ENCODE measurements around the gene FBN3.
"Not testable (repeated sequence)": the region's sequence is repeated elsewhere in the genome, so short reads cannot be mapped to it uniquely, and the experiment has no call there.

Gene FBN3

DNA sequence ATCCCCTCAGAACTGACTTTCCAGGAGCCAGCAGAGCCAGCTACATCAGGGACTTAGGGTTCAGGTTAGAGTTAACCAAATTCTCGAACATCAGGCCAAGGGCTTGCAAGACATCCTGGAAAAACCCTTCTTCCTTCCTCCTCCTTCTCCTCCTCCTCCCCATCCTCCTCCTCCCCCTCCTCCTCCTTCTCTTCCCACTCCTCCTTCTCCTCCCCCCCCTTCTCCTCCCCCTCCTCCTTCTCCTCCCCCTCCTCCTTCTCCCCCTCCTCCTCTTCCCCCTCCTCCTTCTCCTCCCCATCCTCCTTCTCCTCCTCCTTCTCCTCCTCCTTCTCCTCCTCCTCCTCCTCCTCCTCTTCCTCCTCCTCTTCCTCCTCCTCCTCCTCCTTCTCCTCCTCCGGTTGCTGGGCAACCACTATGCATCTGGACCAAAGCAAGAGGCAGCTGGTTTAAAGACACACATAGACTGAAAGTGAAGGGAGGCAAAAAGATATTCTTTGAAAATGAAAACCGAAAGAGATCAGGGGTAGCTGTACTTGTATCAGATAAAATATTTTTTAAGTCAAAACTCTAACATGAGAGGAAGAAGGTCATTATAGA lies 102.7 kb downstream of the FBN3 start:
- no peak for DNase-seq

DNA sequence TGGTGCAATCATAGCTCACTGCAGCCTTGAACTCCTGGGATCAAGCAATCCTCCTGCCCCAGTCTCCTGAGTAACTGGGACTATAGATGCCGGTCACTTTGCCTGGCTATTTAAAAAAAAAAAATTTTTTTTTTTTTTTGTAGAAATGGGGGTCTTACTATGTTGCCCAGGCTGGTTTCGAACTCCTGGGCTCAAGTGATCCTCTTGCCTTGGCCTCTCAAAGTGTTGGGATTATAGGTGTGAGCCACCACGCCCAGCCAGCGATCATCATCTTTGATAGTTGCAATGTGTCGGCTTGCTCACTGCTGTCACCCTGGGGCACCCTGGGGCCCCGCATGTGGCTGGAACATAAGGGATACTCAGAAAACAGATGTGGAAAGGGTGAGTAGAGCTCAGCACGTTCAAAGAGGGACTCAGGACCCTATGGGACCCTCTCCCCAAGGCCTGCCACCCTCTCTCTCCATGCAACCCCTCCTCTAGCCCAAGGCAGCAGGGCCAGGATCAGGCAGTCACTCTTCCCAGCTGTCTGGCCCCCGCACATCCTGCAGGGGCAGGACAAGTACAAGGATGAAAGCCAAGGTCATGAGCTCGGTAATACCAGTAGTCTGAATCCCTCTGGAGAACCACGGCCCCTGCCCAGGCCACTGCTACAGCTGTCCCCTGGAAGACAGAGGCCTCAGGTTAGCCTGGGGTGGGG lies 103.4 kb downstream of the FBN3 start:
- no peak for DNase-seq

DNA sequence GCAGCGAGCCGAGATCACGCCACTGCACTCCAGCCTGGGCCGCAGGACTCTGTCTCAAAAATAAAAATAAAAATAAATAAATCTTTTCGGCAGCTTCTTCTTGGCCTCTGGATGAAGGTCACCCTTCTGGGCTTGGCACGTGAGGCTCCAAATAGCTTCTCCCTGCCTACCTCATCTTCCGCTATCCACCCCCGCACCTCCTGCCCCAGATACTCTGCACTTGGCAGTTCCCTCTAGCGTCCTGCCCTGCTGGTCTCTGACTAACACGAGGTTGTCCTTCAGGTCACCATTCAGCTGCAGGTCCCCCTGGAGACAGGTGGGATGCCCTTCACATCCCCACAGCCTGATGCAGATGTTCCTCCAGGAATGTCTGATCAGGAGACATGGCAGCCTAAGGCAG lies 105.4 kb downstream of the FBN3 start:
- DNase-seq, result no peak

DNA sequence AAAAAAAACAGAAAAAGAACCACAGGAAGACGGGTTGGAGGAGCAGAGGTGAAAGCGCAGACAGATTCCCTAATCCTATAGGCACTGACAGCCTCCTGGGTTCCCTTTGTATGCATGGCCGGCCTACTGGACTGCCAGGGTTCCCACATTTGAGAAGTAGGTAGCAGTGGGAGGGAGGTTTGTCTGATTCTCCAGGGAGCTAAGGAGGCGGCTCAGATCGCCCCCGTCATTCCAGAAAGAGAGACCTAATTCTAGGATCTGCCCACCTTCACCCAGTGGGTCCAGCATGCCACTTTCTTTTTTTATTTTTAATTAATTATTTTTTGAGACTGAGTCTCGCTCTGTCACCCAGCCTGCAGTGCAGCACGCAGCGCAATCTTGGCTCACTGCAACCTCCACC lies 106.5 kb downstream of the FBN3 start:
- DNase-seq, result no peak

DNA sequence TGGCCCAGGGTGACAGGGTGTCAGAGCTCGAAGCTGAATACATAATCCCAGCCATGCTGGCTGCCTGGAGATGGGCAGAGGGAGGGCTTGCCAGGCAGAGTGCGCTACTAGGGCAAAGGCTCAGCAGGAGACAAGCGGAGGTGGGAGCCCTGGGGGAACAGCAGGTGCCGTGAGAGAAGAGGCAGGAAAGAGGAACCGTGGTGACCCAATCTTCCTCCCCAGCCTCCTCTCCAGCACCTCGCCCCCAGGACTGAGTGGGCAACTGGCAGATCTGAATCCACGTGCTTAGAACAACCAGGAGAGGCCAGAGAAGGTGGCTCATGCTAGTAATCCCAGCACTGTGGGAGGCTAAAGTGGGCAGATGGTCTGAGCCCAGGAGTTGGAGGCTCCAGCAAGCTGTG lies 107.9 kb downstream of the FBN3 start:
- DNase-seq, result no peak

DNA sequence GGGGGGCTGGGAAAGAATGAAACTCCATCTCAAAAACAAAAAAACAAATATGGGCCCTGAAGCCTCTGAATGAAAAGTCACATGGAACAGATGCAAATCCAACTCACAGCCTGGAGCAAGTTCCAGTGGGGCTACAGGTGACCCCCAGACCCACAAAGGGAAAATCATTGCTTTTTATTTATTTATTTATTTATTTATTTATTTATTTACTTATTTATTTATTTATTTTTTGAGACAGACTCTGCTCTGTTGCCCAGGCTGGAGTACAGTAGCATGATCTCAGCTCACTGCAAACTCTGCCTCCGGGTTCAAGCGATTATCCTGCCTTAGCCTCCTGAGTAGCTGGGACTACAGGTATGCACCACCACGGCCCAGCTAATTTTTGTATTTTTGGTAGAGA lies 110.2 kb downstream of the FBN3 start:
- DNase-seq, result no peak

DNA sequence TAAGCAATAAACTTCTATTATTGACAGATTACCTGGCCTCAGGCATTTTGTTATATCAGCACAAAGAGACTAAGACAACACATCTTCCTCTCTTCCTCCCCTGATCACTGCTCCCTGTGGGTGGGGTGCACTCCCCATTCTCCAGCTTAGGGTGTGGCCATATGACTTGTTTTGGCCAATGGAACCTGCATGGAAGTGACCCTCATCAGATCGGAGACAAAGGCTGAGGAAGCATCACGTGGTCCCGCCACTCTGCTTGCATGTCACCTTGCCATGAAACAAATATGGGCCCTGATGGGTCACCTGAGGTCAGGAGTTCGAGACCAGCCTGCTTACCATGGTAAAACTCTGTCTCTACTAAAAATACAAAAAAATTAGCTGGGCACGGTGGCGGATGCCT lies 110.6 kb downstream of the FBN3 start:
- DNase-seq, result no peak

DNA sequence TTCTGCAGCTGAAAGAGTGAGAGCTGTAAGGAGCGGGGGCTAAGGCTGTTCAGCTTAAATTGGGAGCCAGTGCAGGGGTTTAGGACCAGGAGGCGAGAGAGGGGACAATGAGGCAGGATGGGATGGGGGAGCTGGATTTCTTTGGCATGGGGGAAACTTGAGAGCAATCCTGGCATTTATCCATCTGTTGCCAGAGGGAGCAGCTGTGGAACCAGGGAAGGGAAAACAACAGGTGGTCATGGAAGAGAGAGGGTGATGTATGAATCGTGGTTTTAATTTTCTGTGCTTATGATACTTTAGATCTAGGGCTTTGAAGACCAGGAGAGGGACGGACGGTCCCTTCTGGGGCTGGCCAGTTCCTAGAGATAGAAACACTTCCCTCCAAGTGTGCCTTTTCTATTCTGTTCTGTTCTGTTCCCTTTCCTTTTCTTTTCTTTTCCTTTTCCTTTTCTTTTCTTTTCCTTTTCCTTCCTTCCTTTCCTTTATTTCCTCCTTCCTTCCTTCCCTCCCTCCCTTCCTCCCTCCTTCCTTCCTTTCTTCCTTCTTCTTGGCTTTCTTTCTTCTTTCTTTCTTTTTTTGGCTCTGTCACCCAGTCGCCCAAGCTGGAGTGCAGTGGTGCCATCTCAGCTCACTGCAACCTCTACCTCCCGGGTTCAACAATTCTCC lies 112.8 kb downstream of the FBN3 start:
- no peak for DNase-seq

DNA sequence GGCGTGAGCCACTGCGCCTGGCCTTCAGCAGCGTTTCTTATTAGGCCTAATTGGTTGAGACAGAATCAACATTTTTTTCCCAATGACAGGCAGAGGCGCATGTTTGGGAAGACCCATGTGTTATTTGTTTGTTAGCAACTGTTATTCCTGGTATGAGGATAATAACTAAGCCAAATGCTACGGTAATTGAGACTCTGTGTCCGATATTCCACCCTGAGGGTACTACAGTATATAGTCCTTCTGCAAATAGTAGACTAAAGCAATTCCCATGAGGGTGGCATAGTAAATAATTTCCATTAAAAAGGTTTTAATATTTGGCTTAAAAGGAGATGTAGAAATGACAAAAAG lies 115.2 kb downstream of the FBN3 start:
- DNase-seq, result no peak

DNA sequence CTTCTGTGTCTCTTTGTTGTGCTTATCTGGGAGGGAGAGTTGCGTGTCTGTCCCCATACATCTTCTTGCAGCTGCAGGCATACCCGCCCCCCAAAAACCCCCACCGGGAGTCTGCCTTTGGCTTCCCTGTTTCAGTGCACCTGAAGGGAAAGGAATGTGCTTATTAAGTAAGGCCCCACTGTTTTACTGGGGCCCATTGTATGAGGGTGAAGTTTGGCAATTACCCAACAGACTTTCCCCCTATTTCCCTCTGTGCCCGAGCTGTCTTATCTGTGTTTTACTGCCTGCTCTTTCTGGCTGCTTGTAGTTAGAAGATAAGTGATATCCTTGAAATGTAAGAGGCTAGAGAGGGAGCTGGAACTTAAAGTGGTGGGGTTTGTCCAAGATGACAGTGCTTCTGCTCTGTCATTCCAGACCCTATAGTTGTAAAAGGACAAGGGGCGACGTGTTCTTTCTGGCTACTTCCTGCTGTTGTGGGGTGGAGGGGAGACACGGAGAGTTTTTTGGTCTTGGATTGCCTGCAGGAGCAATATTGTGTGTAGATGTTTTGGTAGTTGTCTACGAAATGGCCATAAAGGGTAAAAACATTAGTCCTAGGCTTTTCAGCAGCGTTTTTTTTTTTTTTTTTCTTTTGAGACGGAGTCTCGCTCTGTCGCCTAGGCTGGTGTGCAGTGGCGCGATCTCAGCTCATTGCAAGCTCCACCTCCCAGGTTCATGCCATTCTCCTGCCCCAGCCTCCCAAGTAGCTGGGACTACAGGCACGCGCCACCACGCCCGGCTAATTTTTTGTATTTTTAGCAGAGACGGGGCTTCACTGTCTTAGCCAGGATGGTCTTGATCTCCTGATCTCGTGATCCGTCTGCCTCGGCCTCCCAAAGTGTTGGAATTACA lies 115.9 kb downstream of the FBN3 start:
- DNase-seq, result not testable (repeated sequence)

DNA sequence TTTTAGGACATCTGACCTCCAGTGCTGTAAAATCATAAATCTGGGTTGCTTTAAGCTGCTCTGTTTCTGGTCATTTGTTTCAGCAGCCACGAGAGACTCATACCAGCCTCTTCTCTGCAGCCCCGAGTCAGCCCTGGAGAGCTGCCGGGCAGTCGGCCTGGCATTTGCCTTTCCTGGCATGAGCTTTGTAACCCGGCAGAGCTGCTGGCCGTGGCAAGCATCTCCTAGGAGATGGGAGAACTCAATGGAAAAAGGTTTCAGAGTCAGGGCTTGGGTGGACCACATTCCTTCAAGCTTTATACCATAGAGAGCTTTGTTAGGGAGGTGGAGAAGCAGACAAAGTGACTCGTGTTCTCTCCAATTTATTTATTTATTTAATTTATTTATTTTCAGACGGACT lies 118.4 kb downstream of the FBN3 start:
- DNase-seq, result no peak

DNA sequence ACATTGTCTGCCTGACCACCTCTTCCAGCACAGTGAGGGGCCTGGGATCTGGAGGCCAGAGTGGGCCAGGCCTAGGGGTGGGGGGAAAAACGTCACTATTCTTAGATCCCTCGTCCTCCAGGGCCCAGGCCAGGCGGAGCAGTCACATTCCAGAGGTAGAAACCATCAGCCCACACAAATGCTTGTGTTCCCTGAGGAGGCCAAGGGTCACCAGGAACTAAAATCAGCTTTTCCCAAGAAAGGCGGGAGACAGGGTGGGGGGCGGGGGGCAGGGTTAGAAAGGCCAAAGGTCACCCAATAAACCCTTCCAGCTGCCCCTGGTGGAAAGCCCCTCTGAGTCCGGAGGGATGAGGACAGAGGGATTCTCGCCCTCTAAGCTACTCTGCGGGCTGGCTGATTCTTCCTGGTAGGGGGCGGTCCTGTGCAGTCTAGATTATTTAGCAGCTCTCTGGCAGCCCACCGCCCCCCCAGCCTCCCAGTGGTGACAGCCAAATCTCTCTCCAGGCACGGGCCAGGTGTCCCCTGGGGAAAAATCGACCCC lies 120.4 kb downstream of the FBN3 start:
- no peak for DNase-seq

DNA sequence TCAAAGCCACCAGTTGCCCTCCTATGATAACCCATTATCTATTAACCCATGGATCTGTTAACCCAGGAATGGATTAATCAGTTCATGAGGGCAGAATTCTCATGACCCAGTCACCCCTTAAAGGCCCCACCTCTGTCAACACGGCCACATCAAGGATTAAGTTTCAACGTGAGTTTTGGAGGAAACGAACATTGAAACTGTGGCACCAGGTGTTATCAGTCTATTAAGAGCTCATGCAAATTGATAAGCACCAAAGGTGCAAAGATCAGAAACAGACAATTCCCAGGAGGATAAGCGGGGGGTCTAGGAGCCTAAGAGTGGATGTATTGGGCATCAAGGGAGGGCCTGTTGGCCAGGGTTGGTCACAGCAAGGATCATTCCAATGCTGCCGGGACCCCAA lies 124.1 kb downstream of the FBN3 start:
- DNase-seq, result no peak

DNA sequence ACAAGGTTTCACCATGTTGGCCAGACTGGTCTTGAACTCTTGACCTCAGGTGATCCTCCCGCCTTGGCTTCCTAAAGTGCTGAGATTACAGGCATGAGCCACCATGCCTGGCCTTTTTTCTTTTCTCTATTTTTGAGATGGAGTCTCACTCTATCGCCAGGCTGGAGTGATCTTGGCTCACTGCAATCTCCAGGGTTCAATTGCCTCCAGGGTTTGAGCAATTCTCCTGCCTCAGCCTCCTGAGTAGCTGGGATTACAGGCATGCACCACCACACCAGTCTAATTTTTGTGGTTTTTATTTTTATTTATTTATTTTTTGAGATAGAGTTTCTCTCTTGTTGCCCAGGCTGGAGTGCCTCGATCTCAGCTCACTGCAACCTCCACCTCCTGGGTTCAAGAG lies 125.1 kb downstream of the FBN3 start:
- not testable (repeated sequence) for DNase-seq

DNA sequence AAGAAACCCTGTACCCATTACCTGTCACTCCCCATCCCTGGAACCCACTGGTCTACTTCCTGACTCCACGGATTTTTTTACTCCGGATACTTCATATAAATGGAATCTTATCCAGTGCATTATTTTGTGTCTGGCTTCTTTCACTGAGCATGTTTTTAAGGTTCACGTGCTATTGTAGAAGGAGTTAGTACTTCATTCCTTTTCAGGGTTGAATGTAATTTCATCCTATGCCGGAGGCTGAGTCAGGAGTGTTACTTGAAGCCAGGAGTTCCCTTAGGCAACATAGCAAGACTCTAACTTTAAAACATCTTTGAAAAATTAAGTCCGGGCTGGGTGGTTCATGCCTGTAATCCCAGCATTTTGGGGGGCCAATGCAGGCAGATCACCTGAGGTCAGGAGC lies 126.0 kb downstream of the FBN3 start:
- DNase-seq, result no peak

DNA sequence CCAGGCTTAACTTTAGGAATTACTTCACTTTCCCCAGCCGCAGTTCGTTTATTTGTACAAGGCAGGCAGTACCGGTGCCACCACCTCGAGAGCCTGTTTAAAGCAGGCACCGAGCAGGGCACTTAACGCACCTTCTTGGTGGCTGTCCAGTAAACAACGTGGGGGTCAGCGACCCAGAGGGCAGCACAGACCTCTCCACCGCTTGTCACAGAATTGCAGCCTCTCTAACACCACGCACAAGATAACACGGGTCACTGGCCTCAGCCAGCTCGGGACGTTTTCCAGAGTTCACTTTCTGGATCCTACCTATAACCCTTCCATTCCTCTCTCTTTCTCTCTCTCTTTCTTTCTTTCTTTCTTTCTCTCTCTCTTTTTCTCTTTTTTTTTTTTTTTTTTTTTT lies 127.1 kb downstream of the FBN3 start:
- no peak for DNase-seq

DNA sequence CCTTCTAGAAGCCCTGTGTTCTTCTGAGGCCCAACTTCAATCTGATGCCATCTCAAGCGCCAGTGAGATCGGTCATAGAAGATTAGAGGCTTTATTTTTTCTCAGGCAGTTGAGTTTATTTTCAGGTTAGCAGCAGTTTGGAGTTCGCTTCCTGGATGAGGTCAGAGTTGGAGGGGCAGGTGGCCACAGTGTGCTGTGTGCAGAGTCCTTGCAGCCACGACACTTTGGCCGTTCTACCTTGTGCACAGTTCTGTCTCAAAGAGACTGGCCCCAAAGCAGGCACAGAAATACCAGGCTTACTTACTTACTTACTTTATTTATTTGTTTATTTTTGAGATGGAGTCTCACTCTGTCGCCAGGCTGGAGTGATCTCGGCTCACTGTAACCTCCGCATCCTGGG lies 128.0 kb downstream of the FBN3 start:
- no peak for DNase-seq

DNA sequence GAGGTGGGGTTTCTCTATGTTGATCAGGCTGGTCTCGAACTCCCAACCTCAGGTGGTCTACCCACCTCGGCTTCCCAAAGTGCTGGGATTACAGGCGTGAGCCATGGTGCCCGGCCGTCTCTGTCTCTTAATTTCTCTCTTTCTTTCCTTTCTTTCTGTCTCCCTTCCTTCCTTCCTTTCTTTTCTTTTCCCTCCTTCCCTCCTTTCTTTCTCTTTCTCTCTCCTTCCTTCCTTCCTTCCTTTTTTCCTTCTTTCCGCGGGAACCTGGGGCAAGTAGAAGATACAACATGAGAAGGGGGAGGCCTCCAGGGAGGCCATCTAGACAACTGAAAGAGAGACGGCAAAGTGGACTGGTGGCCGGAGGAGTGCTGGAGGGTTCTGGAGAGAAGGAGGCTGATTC lies 128.7 kb downstream of the FBN3 start:
- no peak for DNase-seq

DNA sequence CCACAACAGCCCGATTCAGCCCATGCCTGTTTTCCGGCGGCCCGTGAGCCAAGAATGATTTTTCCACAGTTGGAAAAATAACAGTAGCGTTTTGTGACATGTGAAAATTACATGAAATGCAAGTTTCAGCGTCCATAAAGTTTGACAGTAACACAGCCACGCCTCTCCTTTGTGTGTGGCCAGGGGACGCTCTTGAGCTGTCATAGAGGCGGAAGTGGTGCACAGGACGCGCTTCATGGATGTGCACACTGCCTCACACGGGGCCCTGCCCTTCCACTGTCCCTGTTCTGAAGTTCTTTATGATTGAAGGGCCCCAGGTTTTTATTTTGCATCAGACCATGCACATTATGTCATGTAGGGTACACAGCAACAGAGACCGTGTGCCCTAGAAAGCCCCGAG lies 131.6 kb downstream of the FBN3 start:
- DNase-seq, result no peak

Data from 8988T (cell line).